Activated CD4-positive, alpha-beta T cell treated with anti-CD3 and anti-CD28 coated beads for 48 hours (primary cell): ENCODE measurements around the gene TSSK2.

Source experiments
- DNase-seq: peaks from one replicate; pipeline ENCODE4 v3.0.0-alpha.2; 2020

Gene TSSK2

GRCh38 chr22:19172213-19173046, 41.3 kb downstream of the TSSK2 start:
- no peak for DNase-seq

DNA sequence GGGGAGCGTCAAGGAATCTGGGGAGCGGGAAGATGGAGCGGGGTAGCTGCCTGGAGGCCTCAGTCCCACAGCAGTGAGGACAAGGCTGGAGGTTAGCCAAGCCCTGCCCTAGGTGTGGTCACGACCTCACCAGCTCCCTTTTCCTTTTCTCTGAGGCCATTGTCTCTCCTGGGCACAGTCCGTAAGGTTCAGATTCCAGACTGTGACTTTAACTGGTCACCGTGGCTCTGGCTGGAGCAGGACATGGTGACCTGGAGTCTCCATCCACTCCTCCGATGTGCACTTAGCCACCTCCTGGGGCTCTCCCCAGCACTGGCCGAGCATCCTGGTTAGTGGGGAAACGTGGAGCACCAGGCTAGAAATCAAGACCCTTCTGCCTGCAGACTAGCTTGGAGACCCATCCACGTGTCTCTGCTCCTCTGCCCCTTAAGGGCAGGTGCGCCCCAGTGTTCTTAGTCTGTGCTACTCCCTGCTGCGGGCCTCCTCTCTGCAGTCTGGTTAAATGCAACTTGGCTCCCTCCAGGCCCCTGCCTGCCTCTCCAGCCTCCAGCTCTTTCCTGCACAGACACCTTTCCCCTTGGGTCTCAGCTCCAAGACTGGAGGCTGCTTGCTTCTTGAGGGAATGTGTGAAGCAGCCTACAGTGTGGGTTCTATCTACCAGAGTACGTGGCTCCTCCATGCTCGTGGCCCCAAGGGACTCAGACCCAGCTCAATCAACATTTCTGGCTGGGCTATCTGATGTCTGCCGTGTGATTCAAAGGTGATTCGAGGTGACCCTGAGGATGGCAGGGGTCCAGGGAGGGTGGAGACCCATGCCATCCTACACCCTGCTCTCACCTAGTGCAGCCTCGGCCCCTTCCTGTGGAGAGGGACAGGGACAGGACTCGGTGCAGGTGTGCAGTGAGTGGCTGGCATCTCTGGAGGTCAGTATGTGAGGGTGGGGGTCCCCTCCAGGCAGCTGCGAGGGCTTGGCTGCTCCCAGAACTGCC, 42.2 kb downstream of the TSSK2 start:
- no peak for DNase-seq

GRCh38 chr22:19174106-19175025, 43.3 kb downstream of the TSSK2 start:
- DNase-seq: no peak

DNA sequence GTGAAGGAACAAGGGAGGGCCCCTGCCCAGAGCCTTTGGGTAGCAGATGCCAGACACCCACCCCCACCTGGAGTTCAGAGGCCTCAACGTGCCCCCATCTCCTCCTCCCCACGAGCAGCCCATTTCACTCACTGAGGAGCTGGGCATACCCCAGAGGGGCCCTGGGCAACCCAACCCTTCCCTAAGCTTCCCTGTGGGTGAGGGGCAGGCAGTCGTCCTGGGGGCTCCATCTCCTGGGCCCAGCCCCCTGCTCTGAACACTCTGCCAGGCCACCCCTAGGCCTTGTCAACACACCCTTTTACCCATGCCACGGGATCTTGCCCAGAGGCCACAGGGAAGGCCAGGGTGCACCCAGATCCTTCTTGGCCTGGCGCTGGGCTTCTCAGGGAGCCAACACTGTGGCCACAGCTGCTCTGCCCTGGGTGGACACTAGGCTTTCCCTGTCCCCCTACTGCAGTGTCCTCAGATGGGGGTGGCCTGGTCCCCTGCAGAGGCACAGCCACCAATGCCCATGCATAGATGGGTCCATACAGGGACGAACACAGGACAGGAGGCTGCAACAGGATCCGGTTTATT, 44.0 kb downstream of the TSSK2 start:
- DNase-seq: no peak

DNA sequence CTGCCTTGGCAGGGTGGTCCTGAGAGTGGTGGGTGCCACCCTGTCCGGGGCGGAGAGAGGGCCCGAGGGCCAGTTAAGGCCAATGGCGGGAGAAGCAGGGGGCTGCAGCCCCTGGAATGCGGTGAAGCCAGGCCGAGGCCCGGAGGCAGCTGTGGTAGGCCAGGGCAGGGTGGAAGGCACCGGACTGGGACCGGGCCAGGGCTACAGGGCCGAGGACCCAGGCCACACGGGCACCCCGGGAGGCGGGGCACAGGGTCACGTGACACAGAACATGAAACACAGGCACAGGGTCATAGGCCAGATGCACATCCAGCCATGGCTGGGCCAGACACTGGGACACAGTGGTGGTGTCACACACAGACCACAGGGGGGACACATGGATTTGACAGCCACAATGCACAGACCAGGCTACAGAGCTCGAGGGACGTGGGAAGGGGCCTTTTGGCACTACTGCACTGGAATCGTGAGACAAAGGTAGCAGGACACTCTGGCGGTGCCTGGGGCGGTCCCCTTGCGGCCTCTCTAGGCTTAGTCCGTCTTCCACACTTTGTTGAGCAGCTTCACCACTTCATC, 44.6 kb downstream of the TSSK2 start:
- DNase-seq: no peak

DNA sequence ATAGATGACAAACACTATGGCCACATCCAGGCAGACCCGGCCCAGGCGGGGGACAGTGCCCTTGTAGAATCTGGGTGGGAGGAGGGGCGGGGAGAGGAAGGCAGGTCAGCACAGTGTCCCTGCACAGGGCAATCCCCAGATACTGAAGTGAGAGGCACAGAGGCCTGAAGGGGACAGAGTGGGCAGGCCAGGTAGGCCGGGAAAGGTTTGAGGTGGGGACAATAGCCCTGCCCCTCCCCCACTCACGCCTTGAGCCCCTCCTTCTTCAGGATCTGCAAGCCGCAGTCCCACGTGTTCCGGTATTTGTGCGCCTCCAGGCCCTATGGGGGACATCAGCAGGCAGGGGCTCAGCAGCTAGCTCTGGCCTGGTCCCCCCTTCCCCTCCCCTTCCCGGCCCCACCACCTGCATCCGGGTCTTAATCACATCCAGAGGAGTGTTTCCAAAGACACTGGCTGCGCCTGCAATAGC, 45.1 kb downstream of the TSSK2 start:
- DNase-seq: no peak

DNA sequence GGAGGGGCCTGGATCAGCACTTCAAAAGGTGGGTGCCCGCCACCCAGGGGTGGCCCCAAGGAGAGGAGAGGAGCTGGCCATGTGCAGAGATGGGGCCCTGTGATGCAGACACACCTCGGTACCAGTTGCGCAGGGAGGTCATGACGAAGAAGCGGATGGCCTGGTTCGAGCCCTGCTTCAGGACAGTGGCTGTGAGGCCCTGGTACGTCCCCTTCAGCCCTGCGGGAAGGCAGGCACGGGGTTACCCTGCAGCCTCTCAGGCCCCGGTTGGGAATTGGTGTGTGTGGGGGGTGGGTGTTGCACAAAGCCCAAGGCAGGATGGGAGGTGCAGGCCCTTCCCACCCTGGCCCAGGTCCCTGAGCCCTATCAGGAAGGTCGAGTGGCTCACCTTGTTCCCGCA, 45.6 kb downstream of the TSSK2 start:
- no peak for DNase-seq

GRCh38 chr22:19177164-19178064, 46.3 kb downstream of the TSSK2 start:
- no peak for DNase-seq

DNA sequence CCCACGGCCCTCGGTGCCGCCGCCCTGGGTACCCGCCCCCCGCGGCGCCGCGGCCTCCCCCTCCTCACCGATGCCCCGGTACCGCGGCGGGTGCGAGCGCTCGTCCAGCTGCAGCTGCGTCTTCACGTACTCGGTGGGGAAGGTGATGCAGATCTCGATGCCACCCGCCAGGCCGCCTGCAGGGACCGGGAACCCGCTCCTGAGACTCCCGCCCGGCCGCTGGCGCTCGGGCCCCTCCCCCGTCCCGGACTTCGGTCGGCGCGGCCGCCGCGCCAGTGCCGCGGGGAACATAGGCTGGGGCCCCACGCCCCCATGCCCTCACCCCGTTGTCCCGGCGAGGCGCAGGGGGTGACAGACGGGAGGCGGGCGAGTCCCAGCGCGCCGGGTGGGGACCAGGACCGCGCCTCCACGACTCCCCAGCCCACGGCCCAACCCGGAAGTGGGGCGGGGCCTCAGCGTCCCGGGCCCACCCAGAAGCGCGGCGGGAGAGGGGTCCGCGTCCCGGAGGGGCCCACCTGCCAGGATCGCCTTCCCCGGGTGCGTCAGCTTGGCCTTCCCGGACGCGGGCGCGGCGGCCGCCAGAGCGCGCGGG, 47.1 kb downstream of the TSSK2 start:
- DNase-seq: peak; percentile 58

GRCh38 chr22:19178657-19179496, 47.8 kb downstream of the TSSK2 start, which contains the start of gene SLC25A1:
Gene SLC25A1 (minus strand): TSS chr22:19178736. CDS start chr22:19178673, 63 bp downstream.
- peak; percentile 90 for DNase-seq

DNA sequence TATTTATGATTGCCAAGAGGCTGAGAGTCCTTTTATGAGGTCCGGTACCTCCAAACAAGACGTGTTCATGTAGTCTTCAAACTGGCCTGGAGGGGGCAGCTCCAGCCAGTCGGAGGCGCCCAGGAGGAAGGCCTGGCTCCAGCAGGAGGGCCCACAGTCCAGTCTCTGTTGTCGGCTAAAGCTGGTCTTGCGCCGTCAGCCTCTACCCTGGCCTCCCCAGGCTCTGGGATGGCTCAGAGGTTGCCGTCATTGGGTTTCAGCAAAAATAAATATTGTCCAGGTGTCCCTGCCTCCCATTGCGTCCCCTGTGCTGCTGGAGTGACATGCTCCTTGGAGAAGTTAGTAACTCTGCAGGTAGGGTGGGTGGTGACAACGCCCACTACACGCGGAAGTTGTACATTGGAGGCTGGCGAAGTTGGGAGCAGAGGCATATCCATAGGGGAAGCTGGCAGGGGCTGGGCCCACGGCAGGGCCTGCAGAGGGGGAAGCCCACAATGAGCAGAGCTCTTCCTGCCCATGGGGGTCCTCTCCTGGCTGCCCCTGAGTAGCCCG, 48.5 kb downstream of the TSSK2 start:
- DNase-seq: peak; percentile 61

GRCh38 chr22:19180234-19180633, 49.1 kb downstream of the TSSK2 start:
- no peak for DNase-seq

GRCh38 chr22:19180740-19181410, 49.8 kb downstream of the TSSK2 start:
- DNase-seq: no peak

- DNase-seq: peak; percentile 43
Measured at GRCh38 chr22:19181786-19182471, 50.8 kb downstream of the TSSK2 start.
